Gastrocnemius medialis (tissue), 4 donors: ENCODE results near the gene PNMA8C.

Experiments used
- CTCF ChIP-seq, 5 experiments: fragments of 450-650 bp in 3 of 5; fragments of 200-600 bp in 2 of 5; sonication (generic) in 2 of 5; IDR thresholded peaks in 4 of 5; conservative IDR thresholded peaks in 1 of 5; 1 replicate in 4 of 5; 2 replicates in 1 of 5; pipeline ENCODE4 v1.5.1; 2016 to 2019; ENCODE audit warnings: antibody characterized with exemption in 5 of 5, mild to moderate bottlenecking in 3 of 5, moderate library complexity in 3 of 5
- POLR2A ChIP-seq, 2 donors: fragments of 450-650 bp; IDR thresholded peaks; one replicate each; pipeline ENCODE4 v1.6.1; 2017; ENCODE audit warnings: antibody characterized with exemption in 2 of 2, mild to moderate bottlenecking in 2 of 2, moderate library complexity in 2 of 2

GRCh38 chr19:46472592-46472991 is 43.9 kb upstream of the PNMA8C start:
- TF ChIP-seq CTCF (IDR thresholded peaks at IDR 0.05 in 4 of 5, conservative IDR thresholded peaks at IDR 0.05 in 1 of 5) = no peak
- no peak for TF ChIP-seq POLR2A (IDR thresholded peaks at IDR 0.05)
